ENCODE results near the gene CRP. TPM values are rescaled to one million over a fixed set of nuclear protein-coding genes. Genes with fewer than 3 reads are reported as not detected.

Gene CRP
- total RNA-seq, 1 experiment from 2014 or later = not detected

GRCh38 chr1:159700312-159700711 lies 14.1 kb downstream of the CRP start:
- ChIA-PET POLR2A (ENCODE audit: unreplicated experiment) (no interaction called here), CTCF (no interaction called here)
- Histone ChIP-seq H3K27ac (ENCODE audit: low read length) (no peak overlapping the region), H3K27me3 (ENCODE audit: low read length) (peaks cover 71% of the 10 kb centered on the region), H3K79me2 (ENCODE audit: low read length) (no peaks in the 10 kb centered on the region), H3K9me3 (ENCODE audit: low read length) (no peaks in the 10 kb centered on the region), H3F3A (ENCODE audit: low read length, unreplicated experiment) (no peaks in the 10 kb centered on the region), H4K20me1 (ENCODE audit: low read length) (no peaks in the 10 kb centered on the region), H3K9me2 (replicated peaks; ENCODE audit: low read length) (no peaks in the 10 kb centered on the region), H3K36me3 (ENCODE audit: low read depth, low read length) (no peaks in the 10 kb centered on the region), H3K9ac (ENCODE audit: low read length) (no peak overlapping the region), H3K4me3 (ENCODE audit: low read length) (no peak overlapping the region), H3K4me1 (ENCODE audit: insufficient read depth, low read length) (no peaks in the 10 kb centered on the region), H2AFZ (ENCODE audit: low read length) (no peak overlapping the region), H3K4me2 (ENCODE audit: low read length) (no peak overlapping the region)
- intact Hi-C loops (cut with micrococcal nuclease) = no loop called here
- ATAC-seq (no peak; the same call in 1 of the 2 replicates), DNase-seq (no peak)
- BruUV-seq (replicated peaks) = no TSS peak
- no peak for TF ChIP-seq CTCF (conservative IDR thresholded peaks at IDR 0.05; ENCODE audit: low read depth, low read length)

- no peak overlapping the region for H3K4me3 ChIP-seq (ENCODE audit: low read length)
- intact Hi-C loops (cut with micrococcal nuclease) = no loop called here
- CTCF ChIA-PET = no interaction called here
- no peaks in the 10 kb centered on the region for H3K9me3 ChIP-seq (ENCODE audit: low read length)
- no peak overlapping the region for H3K9ac ChIP-seq (ENCODE audit: low read length)
- no peak overlapping the region for H2AFZ ChIP-seq (ENCODE audit: low read length)
- H3K27me3 ChIP-seq (ENCODE audit: low read length) = peaks cover 68% of the 10 kb centered on the region
- no peaks in the 10 kb centered on the region for H3K79me2 ChIP-seq (ENCODE audit: low read length)
- BruUV-seq (replicated peaks) = no TSS peak
- POLR2A ChIA-PET (ENCODE audit: unreplicated experiment) = no interaction called here
- H3K4me1 ChIP-seq (ENCODE audit: insufficient read depth, low read length) = no peaks in the 10 kb centered on the region
- no peak for DNase-seq
- ATAC-seq = no peak
- no peaks in the 10 kb centered on the region for H3K36me3 ChIP-seq (ENCODE audit: low read depth, low read length)
- no peak overlapping the region for H3K27ac ChIP-seq (ENCODE audit: low read length)
- TF ChIP-seq EZH2 (IDR thresholded peaks at IDR 0.05; ENCODE audit: low read length, unreplicated experiment) (no peak), CTCF (conservative IDR thresholded peaks at IDR 0.05; ENCODE audit: low read depth, low read length) (no peak), EZH2phosphoT487 (IDR thresholded peaks at IDR 0.05; ENCODE audit: borderline replicate concordance, low read length) (no peak)
- H3K9me2 ChIP-seq (replicated peaks; ENCODE audit: low read length) = no peaks in the 10 kb centered on the region
- no peak overlapping the region for H3K4me2 ChIP-seq (ENCODE audit: low read length)
- H4K20me1 ChIP-seq (ENCODE audit: low read length) = no peaks in the 10 kb centered on the region
- no peaks in the 10 kb centered on the region for H3F3A ChIP-seq (ENCODE audit: low read length, unreplicated experiment)
These were observed 14.7 kb downstream of the CRP start for GRCh38 chr1:159699653-159700052.

GRCh38 chr1:159699246-159699645 lies 15.1 kb downstream of the CRP start:
- Histone ChIP-seq H3K27ac (ENCODE audit: low read length) (no peak overlapping the region), H3K4me1 (ENCODE audit: insufficient read depth, low read length) (no peaks in the 10 kb centered on the region), H3K79me2 (ENCODE audit: low read length) (no peaks in the 10 kb centered on the region), H4K20me1 (ENCODE audit: low read length) (no peaks in the 10 kb centered on the region), H3K9me3 (ENCODE audit: low read length) (no peaks in the 10 kb centered on the region), H3K4me2 (ENCODE audit: low read length) (no peak overlapping the region), H3K36me3 (ENCODE audit: low read depth, low read length) (no peaks in the 10 kb centered on the region), H3K27me3 (ENCODE audit: low read length) (peaks cover 72% of the 10 kb centered on the region), H3K4me3 (ENCODE audit: low read length) (no peak overlapping the region), H3K9me2 (replicated peaks; ENCODE audit: low read length) (no peaks in the 10 kb centered on the region), H2AFZ (ENCODE audit: low read length) (no peak overlapping the region), H3K9ac (ENCODE audit: low read length) (no peak overlapping the region), H3F3A (ENCODE audit: low read length, unreplicated experiment) (no peaks in the 10 kb centered on the region)
- intact Hi-C loops (cut with micrococcal nuclease) = no loop called here
- ChIA-PET POLR2A (ENCODE audit: unreplicated experiment) (no interaction called here), CTCF (no interaction called here)
- TF ChIP-seq EZH2 (IDR thresholded peaks at IDR 0.05; ENCODE audit: low read length, unreplicated experiment) (no peak), EZH2phosphoT487 (IDR thresholded peaks at IDR 0.05; ENCODE audit: borderline replicate concordance, low read length) (no peak), CTCF (conservative IDR thresholded peaks at IDR 0.05; ENCODE audit: low read depth, low read length) (no peak)
- no TSS peak for BruUV-seq (replicated peaks)
- no peak for DNase-seq
- no peak for ATAC-seq
